GM08714 (cell line): ENCODE data around the gene VIPR2.

ENCODE experiments used
- H3K4me3 ChIP-seq: fragments of 200-500 bp; sonication (Bioruptor generic); 2 replicates; pipeline ENCODE4 v1.5.1; 2014; ENCODE audit warnings: mild to moderate bottlenecking, low read length, inconsistent platforms
- ZNF274 ChIP-seq: IDR thresholded peaks from 2 replicates; pipeline ENCODE4 v1.6.1; 2012; ENCODE audit warnings: mild to moderate bottlenecking, low read depth, low read length

VIPR2 gene

DNA sequence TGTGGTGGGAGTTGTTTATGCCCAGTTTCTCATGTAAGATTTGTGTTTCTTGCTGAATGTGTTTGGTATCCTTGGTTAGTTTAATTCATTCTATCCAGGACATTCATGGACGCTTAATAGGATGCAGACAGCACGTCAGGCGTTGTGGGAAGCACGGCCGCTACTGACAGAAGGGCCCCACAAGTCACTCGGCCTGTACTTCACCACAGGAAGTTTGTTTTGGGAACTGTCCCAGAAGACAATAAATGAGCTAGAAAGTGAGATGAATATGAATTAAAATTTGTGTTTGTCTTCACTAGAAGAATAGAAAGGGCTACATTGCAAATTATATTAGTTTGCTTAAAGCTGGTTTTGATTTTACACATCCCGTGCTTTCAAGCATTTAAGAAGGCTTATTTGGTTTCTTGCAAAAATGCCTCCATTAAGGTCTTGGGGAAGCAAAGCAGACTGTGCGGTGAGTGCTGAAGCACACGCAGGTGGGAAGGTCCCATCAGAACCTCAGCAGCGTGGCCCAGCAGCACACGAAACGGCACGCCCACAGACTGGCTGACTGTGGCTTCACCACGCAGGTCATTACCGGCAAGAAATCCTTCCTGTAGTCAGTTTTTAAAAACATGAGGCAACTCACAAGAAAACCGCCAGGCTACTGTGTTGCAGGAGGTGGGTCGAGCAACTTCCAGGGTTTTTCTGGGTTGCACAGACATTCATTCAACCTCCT lies 74.1 kb downstream of the VIPR2 start:
- no peak overlapping the region for H3K4me3 ChIP-seq
- no peak for TF ChIP-seq ZNF274

- H3K4me3 ChIP-seq, result no peak overlapping the region
- TF ChIP-seq ZNF274, result no peak
Measured at GRCh38 chr7:159068893-159069448, 75.7 kb downstream of the VIPR2 start.

GRCh38 chr7:159068488-159068811 lies 76.2 kb downstream of the VIPR2 start:
- no peak for TF ChIP-seq ZNF274
- H3K4me3 ChIP-seq, result no peak overlapping the region

DNA sequence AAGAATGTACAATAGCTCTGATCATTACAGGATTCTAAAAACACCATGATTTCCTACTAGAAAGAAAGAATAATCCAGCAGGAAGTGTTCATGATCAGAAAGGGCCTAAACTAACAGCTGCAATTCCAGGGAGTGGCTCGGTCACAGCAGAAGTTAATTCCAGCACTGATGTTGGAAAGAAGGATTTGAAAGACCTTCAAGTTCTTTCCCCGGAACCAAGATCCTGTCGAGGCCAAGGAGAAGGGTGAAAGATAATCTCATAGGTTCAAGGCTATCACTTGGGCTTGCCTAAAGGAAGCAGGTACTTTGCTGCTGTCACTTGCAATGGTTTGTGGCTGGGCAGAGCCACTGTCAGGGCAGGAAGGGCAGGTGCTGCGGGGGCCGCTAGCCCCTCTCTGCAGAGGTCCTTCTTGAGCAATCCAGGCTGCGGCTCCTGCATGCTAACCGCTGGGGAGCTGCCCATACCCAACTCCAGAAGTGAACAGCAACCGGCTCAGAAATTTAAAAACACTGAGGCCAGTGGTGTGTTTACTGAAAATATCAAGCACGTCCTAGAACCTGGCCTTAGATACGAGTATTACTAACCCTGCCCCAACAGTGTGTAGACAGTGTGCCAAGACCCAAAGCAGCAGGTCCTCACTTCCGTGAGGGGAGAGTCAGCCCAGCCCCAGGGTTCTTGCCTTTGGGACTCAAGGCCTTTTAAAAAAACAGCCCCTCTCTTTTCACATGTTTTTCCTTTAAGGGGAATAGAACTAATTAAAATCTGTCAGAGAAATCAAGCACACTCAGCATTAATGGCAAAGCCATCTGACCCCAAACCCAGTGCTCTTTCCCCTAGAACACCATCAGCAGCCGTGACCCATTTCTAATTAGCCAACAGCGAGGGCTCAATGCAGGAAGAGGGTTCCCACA lies 76.8 kb downstream of the VIPR2 start:
- no peak overlapping the region for H3K4me3 ChIP-seq
- no peak for TF ChIP-seq ZNF274

DNA sequence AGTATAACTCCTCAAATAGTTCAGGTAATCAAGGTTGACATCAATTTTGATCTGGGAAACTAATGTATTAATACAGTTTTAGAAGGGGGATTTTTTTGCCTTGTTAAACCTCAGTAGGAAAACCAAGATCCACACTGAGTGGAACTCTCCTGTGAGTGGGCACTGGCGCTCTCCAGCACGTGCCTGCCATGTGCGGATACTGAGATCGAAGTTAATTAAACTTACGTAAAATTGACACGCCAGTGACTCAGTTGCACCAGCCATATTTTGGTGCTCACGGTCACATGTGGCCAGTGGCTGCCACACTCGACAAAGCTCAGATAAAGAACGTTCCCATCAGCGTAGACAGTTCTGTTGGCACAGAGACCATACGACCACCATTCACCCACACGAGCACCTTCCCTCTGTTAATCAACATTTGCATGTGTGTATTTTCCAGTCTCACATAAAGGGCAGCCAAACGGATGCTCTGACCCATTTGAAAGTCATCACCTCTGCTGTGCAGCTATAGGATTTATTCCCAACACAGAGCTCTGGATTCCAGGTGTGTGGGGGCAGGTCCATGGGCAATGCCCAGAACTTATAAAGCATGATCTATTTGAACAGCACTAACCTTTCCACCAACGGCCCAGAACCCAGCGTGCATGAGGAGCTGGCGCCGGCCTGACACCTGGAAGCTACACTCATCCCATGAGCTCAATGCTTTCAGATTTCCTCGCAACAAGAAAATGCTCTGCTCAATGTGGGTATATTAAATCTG lies 77.7 kb downstream of the VIPR2 start:
- TF ChIP-seq ZNF274, result no peak
- no peak overlapping the region for H3K4me3 ChIP-seq

GRCh38 chr7:159065852-159066480 lies 78.7 kb downstream of the VIPR2 start:
- no peak overlapping the region for H3K4me3 ChIP-seq
- TF ChIP-seq ZNF274, result no peak

GRCh38 chr7:159064816-159065510 lies 79.7 kb downstream of the VIPR2 start:
- TF ChIP-seq ZNF274, result no peak
- no peak overlapping the region for H3K4me3 ChIP-seq

GRCh38 chr7:159064121-159064815 lies 80.4 kb downstream of the VIPR2 start:
- TF ChIP-seq ZNF274, result no peak
- H3K4me3 ChIP-seq, result no peak overlapping the region

- H3K4me3 ChIP-seq, result no peak overlapping the region
- no peak for TF ChIP-seq ZNF274
Measured at GRCh38 chr7:159063046-159063840, 81.4 kb downstream of the VIPR2 start.

- no peak overlapping the region for H3K4me3 ChIP-seq
- TF ChIP-seq ZNF274, result no peak
Measured at GRCh38 chr7:159062569-159062968, 82.1 kb downstream of the VIPR2 start.

DNA sequence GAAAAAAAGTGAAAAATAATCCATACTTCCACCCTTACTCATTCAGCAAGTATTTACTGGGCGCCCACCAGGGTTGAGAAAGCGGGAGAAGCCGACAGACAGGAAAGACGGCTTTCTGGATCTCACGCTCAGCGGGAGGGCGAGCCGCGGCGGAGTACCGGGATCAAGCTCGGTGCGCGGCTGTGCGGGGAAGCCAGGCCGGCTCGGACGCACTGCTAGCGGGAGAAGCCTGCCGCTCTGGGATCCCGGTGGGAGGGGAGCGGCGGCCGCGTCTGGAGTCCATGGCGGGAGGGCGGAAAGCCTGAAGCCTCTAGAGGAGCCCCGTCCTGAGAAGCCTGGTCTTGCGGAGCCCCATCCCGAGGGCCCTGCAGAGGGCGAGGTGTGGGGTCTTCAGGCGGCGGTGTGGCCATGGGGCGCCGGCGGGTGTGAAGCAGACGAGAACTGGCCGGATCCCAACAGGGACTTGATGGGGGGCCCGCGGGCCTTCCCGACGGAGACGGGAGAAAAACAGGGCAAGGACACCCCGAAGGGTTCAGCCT lies 82.9 kb downstream of the VIPR2 start:
- no peak overlapping the region for H3K4me3 ChIP-seq
- no peak for TF ChIP-seq ZNF274

- no peak for TF ChIP-seq ZNF274
Measured at GRCh38 chr7:159061209-159061608, 83.5 kb downstream of the VIPR2 start.

DNA sequence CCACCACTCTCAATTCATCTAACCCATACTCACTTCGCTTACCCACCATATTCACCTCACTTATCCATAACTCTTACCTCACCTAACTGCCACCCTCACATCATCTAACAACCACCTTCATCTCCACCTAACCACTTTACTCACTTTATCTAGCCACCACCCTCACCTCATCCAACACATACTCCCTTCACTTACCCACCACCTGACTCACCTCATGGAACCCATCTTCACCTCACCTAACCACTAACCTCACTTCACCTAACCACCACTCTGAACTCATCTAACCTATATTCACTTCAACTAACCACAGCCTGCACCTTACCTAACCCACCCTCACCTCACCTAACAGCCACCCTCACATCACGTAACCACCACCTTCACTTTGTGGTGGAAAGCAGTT lies 84.2 kb downstream of the VIPR2 start:
- no peak for TF ChIP-seq ZNF274

More at GRCh38 chr7:159061209-159061608, 83.5 kb downstream of the VIPR2 start:
- H3K4me3 ChIP-seq, result no peak overlapping the region

More for the DNA sequence above, 84.2 kb downstream of the VIPR2 start:
- H3K4me3 ChIP-seq, result no peak overlapping the region
